Stimulated activated CD4-positive, alpha-beta T cell treated with anti-CD3 and anti-CD28 coated beads, Interleukin-15, amount 100 ng/mL, for 24 hours (primary cell): ENCODE results near the gene GTF3A.
"Not testable (repeated sequence)": the region's sequence is repeated elsewhere in the genome, so short reads cannot be mapped to it uniquely, and the experiment has no call there.

Experiments used
- DNase-seq: peaks from one replicate; pipeline ENCODE4 v3.0.0-alpha.2; 2020

The GTF3A gene

DNA sequence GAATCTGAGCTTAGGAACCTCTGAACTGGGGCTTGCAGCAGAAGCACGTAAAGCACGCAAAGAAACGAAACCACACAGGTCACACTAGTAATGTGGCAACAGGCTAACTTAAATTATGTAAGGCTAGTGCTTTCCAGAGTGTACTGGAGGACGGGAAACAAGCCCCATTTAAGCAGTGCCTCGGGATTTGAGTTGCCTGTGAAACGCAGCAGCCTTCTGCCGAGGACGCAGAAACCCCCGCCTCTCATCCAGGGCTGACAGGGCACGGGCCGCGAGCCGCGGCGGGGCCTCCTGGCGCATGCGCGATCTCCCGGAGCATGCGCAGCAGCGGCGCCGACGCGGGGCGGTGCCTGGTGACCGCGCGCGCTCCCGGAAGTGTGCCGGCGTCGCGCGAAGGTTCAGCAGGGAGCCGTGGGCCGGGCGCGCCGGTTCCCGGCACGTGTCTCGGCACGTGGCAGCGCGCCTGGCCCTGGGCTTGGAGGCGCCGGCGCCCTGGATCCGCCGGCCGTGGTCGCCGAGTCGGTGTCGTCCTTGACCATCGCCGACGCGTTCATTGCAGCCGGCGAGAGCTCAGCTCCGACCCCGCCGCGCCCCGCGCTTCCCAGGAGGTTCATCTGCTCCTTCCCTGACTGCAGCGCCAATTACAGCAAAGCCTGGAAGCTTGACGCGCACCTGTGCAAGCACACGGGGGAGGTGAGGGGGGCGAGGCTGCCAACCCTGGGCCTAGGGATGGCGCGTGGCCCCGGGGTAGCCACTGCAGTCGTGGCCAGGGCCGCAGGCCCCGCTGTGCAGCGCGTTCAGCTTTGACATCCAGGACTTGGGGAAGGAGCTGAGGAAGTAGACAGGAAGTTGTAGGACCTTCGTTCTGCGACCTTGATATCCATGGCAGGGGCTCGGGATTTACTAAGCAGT is at the start of gene GTF3A:
Gene GTF3A, plus strand, starts transcription at position 374 of the 912 bp plus-strand sequence.
- peak; percentile 87 for DNase-seq

DNA sequence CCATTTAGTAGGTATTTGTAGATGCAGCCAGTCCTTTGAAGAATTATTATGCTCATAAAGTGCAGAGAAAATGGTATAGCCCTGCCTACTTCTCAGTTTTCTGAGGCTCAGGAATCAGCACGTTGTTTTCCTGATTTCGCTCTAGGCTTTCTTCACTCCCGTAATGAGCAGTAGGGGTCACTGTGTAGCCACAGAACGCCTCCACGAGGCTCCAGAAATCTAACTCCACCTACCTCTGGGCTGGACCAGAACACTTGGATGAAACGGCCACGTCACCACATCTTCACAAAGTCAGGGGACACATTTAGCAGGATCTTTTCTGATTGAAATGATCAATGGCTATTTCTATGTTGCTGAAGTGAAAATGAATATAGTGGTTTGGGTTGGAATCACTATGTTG is 49.8 kb upstream of the GTF3A start:
- DNase-seq = peak; percentile 69

DNA sequence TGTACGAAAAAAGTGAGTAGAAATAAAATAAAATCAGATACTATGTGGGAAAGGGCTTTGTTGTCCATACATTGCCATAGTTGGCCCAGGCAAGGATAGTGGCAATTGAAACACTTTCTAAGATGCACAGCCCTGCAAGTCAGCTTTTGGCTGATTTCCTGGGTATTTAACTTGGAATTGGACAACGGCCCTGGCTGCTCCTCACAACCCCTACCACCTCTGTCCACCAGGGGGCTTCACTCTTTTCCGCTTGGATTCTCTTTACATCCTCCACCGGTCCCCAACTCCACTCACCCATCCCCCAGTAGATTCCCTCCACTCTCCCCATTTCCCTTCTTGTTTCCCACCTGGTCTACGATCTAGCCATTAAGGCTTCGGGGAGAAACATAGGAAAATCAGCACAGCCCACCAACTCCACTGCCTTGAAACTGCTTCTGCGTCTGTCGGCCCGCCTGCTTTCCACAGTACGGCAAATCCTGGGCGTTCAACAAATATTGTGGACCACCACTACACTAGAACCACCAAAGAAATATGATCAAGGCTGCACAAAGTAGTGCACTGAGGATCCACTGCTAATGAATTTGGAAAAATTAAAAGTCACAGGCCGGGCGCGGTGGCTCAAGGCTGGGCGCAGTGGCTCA is 48.6 kb upstream of the GTF3A start:
- DNase-seq = peak; percentile 73

DNA sequence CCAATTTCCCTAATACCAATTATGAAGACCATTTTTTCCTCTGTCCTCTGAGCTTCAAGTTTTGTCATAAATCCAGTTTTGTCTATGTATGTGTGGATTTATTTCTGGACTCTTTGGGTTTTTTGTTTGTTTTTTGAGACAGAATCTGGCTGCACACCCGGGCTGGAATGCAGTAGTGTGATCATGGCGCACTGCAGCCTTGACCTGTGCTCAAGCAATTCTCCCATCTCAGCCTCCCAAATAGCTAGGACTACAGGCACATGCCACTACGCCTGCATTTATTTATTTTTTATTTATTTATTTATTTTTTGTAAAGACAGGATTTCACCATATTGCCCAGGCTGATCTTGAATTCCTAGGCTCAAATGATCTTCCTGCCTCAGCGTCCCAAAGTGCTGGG is 45.3 kb upstream of the GTF3A start:
- DNase-seq = no peak

DNA sequence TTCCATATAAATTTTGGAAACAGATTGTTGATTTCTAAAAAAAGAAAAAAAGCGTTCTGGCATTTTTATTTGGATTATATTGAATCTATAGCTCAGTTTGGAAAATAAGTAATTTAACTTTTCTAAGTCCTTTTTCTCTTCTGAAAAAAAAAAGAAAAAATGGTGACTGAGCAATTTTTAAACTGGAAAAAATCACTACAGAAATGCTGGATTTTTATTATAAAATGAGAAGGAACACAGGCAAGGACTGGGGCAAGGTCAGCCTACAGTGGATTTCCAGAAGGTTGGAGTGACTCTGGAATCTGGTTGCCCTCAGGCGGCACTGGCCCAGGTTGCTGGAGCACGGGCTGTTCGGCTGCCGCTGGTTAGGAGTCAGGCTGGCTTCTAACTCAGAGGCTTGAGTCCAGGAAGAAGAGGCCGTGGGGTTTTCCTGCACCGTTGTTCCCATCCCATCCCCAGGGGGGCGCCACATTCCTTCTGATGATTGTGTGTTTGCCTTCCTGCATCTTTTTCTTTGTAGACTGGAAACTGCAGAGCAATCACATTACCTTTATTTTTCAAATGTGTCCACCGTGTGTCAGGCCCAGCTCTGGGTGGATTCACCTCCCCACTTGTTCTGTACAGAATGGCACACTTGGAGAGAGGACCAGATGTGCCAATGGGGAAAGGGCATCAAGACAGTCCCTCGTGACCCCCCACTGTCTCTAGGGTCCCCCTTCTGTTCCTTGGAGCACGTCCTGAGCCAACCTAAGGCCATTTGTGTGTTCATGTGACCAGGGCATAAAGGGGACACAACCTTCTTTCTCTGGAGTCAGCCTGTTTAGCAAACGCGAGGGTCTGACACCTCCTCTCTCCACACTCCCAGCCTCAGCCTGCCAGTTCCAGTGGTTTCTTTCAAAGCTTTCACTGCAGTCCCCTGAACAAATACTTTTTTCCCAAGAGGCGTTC is 44.5 kb upstream of the GTF3A start:
- DNase-seq = peak; percentile 64

DNA sequence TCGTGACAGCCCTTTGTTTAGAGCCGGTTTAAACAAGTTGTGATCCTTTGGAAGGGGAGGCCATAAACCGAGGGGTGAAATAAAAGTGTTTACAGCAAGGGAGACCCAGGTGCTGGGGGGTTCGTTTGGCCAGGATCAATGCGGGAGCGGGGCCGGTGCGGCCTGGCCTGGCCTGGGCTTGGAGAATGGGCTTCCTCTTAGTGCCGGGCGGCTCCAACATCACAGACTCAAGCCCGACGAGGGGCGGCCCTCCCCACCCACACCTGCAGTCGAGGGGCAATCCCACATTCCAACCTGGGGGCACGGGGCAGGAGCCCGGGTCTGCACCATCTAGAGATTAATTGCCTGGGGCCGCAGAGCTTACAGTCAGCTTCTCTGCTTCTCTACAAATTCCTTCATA is 42.8 kb upstream of the GTF3A start:
- no peak for DNase-seq

DNA sequence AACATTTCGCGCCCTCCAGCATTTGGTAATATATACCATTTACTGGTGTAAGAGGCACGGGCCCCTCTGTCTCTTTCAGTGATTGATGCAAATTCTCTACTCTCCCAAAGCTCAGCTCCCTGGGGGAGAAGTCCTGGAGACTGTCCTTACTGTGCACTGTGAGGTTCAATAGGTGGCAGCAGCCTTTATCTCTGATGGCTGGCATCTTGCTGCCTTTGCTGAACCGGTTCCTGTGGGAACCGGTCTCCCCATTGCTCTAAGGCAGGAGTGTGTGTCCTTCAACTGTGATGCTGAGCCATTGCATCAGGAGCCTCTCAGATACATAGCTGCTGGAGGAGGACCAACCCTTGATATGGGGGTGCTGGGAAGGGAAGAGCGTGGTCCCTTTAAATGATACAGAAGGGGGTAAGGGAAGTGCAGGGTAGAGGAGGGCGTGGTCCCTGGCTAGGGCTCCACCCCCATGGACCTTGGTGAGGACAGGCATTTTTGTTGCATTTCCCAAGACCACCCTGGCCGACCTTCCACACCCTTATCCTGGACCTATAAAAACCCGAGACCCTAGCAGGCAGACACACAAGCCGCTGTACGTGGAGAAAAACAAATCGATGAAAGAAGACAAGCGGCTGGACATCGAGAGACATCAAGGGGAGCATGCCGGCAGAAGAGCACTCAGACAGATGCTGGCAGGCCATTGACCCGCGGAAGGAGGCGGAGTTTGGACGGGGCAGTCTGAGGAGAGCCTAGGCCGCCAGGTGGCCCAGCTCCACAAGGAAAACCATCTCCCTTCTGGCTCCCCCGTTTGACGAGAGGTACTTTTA is 41.1 kb upstream of the GTF3A start:
- DNase-seq = no peak

DNA sequence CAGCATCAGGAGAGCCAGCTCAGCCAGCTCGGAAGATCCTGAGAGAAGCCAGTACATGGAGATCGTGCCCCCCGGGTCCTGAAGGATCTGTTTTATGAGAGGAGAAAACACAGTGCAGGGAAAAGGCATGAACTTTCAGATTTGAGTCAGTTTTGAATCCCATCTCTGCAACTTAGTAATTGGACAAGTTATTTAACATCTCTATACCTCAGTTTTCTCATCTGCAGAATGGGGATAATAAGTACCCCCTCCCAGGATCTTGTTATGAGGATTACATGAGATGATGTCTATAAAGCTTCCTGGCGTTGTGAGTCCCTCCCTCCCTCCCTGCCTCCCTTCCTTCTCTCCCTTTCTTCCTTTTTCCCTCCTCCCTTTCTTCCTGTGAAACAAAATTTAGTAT is 40.1 kb upstream of the GTF3A start:
- no peak for DNase-seq

DNA sequence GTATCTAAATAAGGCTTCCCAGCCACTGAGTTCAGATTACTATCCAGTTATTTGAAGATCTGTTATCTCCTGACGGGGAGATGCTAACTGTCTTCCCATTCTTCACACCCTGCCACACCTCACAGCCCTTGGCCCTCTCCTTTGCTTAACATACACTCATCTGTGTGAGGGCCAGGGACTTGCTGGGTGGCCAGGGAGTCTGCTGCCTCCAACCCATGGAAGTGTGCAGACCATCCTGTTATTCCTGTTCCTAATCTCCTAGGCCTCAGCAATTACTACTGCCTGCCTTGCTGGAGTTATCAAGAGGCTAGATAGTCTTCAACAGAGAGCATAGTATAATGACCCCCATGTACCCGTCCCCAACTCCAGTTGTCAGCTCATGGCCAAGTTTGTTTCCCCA is 36.2 kb upstream of the GTF3A start:
- no peak for DNase-seq

DNA sequence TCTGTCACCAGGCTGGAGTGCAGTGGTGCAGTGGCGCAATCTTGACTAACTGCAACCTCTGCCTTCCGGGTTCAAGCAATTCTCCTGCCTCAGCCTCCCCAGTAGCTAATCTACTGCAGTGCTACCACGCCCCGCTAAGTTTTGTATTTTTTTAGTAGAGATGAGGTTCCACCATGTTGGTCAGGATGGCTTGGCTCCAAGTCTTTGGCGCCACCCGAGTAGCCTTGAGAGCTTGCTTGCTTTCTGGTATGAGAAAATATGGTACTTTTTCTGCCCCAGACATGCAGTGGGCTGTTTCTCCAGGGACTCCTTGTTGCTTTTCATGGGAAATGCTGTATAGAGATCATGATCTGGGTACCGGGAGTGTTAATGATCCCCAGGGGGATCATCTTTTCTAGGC is 34.5 kb upstream of the GTF3A start:
- DNase-seq = no peak

DNA sequence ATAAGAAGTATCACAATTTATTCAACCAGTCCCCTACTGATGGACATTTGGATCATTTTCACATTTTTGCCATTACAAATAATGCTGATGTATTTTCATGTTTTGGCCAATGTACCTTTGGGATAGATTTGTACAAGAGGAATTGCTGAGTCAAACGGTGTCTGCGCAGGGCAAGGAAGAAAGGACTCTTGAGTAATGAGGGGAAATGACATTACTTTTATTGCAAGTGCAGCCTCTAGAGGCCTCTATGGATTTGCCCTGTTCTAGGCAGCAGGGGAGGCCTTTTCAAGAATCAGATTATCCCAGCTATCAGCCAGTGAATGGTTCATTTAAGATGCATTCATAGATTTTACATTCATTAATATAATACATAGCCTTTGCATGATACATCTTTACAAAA is 32.9 kb upstream of the GTF3A start:
- DNase-seq = no peak

DNA sequence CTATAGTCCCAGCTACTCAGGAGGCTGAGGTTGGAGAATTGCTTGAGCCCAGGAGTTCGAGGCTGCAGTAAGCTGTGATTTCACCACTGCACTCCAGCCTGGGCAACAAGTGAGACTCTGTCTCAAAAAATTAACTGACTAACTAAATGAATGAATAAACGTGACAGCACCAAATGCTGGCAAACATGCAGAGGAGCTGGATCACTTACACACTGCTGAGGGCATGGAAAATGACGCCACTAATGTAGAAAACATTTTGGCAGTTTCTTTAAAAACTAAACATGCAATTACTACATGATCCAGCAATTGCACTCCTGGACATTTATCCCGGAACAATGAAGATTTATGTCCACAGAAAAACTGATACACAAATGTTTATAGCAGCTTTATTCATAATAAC is 31.3 kb upstream of the GTF3A start:
- DNase-seq = no peak

DNA sequence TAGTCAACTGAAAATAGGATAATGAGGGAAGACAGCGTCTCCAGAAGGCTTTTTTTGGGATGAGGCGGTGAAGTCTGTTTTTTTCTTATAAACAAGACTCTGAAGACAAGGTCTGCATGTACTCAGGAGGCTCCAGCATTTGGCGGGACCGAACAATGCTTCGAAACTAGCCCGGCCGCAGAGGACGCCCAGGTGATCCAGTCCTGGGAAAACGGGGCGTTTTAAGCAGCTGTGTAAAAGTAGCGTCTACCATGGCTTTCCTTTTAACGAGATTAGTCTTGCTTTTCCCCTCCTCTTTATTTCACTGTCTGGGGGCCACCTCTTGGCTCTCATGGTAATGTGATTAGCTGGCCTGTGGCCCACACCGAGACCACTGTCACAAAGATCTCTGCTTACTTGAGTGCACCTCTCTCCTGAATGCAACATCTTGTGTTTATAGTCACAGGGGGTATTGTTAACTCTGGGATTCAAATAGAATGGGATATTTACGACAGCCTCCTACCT is 29.4 kb upstream of the GTF3A start:
- no peak for DNase-seq

DNA sequence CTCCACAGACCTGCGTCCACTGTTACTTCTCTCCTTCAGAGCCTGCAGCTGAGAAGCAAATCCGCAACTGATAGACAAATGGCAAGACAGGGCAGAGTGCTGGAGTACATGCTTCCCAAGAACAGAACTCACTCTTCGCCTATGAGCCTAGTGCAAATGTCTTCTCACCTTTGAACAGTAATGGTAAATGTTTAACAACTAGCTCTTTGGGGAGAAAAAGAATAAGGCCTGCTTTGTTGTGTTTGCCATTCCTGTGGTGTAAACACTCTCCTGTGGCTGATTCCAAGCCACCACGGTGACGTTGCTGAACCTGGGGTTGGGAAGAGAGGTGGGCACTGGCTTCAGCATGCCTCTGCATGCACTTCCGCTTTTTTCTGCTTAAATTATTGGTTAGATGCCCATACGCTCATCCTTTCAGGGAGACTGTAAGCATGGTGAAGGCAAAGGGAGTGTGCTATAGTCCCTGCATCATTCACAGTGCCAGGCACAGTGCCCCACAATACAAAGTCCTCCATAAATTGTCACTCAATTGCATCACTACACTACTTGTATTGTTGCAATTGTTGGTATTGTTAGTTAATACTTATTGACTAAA is 28.1 kb upstream of the GTF3A start:
- DNase-seq = no peak

DNA sequence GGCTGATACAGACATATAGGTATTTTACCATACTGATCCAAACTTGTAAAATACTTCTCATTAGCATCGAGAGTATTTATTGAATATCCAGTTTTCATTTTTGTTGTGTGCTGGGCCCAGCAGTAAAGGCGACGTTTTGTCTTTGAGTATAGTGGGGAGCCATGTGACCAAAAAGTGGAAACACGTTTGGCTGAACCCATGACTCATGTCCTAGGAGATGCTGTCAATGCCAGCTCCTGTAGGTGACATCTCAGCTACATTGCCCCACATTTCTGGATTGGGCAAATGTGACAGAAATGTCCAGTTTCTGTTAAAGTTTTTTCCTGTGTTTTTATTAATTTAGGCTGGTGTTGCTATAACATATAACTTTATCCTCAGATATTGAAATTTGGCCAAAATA is 26.1 kb upstream of the GTF3A start:
- no peak for DNase-seq

DNA sequence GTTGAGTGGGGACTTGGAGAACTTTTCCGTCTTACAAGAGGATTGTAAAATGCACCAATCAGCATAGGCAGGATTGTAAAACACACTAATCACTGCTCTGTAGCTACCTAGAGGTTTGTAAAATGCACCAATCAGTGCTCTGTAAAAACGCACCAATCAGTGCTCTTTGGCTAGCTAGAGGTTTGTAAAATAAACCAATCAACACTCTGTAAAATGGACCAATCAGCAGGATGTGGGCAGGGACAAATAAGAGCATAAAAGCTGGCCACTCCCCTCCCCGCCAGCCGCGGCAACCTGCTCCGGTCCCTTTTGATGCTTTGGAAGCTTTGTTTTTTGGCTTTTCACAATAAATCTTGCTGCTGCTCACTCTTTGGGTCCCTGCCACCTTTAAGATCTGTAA is 24.0 kb upstream of the GTF3A start:
- DNase-seq = not testable (repeated sequence)

DNA sequence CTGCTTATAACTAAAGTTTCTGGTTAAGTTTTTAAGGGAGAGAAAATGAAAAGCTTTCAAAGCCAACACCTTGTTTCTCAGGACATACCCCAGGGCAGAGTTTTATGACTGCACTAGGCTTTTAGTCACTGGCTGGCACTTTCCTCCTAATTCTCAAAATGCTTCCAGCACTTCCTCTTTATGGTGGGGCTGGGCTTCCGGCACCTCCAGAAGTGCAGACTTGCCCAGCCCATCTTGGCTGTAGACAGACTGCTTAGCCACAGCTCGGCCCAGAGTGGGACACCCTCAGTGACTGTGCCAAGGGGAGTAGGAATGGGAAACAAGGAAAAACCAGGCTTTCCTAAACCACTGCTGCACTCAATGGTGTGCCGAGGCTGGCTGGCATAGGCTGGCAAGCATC is 23.2 kb upstream of the GTF3A start:
- DNase-seq = no peak

DNA sequence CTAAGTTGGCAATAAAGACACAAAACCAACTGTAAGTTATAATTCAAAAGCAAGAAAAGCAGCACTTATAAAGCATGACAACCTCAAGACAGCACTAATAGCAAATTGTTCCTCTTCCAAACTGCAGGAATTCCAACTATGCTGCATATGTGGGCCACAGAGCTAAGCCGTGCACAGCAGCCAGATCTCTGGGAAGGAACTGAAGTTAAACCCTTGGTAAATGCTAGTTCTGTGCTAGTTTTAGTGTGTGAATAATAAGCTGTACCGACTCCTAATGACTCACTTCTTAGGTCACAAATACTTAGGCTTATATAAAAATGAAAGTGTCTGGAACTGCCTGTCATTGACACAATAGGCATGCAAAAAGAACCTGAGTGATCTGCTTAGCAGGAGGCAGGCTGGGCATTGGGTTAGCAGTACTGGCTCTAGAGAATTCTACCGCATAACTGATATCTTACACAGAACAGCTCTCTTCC is 21.2 kb upstream of the GTF3A start:
- DNase-seq = no peak

DNA sequence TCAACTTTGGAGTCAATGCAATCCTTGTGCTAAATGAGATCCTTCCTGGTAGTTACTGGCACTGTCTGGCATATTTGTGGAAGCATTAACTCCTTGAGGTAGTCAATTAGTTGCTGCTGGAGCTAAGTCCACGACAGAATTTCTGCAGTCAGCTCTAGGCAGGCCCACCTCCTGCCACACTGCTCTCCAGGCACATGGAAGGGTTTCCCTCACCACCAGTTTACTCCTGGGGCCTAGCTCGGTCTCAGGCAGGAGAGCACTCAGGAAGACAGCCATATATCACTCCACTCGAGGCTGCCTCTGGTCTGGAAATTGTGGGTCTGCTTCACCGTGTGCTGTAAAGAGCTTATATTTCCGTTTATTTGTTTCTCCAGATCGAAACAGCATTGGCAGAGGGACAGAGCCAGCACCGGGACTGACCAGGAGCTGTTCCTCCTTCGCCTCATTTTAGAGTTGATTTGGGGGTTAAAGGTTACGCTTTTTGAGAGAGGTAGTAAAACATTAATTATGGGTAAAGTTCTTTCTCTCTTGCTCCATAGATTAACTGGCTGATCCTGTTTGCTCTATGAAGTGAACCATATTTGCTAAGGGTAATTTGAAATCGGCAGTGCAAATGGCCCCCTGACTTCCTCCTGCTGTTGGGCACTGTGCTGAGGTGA is 20.6 kb upstream of the GTF3A start:
- DNase-seq = no peak

DNA sequence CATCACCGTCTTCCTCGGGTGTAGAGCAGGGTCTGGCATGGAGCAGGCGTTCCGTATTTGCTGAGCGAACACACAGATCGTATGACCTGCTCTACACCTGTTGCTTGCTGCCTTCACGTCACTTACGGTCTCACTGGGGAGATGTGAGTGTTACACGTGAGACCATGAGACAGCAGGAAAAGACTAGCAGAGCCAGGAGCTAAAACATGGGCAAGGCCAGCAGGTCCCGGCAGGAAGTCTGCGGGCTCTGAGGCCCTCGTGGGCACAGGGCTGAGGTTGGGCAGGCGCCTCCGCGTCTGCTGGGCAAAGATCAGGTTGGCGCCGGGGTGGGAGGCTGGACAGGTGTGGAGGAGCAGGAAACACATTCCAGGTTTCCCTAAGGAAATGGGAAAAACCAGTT is 19.7 kb upstream of the GTF3A start:
- DNase-seq = no peak

DNA sequence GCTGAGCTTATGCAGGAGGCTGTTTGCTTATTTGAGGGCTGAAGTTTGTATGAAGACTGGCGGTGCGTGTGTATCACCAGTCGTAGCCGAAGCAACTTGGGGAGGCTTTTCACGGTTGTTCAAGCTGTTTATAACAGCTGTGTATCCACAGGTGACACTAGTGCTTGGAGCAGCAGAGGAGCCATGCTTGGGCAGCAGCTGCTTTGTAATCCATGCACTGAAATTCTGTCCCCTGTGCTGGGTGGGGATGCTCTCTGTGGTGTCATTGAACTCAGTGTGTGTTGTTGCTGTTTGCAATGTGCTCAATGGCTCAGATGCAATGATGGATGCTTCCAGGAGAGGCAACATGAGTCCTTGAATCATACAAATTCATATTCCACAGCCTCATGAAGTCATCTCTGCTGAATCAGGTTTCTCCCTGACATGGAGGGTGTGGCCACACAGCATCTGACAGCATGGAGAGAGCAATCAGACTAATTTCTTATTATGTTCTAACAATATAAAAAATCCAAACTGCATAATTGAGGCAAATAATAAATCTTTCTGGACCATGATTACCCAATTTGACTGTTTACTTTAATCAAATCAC is 18.8 kb upstream of the GTF3A start:
- no peak for DNase-seq
